K562 (cell line): ENCODE results near the gene TRPM8. TPM values are rescaled to one million over a fixed set of nuclear protein-coding genes. Genes with fewer than 3 reads are reported as not detected.

Experiments
- ATAC-seq: fragments of 200-7000 bp; cut with Tn5 transposase; 3 replicates; pipeline ENCODE4 v1.9.1; 2020; ENCODE audit warnings: moderate library complexity
- BruUV-seq: library from RNA; stranded (reverse); fragments of 400-500 nt; replicated peaks from 2 replicates; lab custom pipeline; 2021; lab: Mats Ljungman, UMichigan
- CTCF ChIA-PET: fragments of 300-600 bp; formaldehyde crosslinking; extraction: SDS; loops from one replicate; lab custom pipeline; 2021; ENCODE audit warnings: low intra/inter-chr PET ratio; lab: Yijun Ruan, JAX
- POLR2A ChIA-PET: fragments of 300-600, 350-650 bp; sonication (Branson Sonifier 250); formaldehyde crosslinking; extraction: SDS; loops from one replicate; lab custom pipeline; 2021; ENCODE audit warnings: antibody characterized with exemption, inconsistent platforms; lab: Yijun Ruan, JAX
- DNase-seq, 4 experiments: peaks; one replicate each; pipeline versions ENCODE4 v3.0.0 to v3.0.0-alpha.2; 2011 to 2018; ENCODE audit warnings: low spot score in 3 of 4, mixed read lengths in 3 of 4; ENCODE audit errors: extremely low read depth in 1 of 4
- FAIRE-seq: peaks from 2 replicates; lab custom pipeline; 2011; peaks lifted over from hg19 to GRCh38; lab: Jason Lieb, UNC
- H2AFZ ChIP-seq: 2 replicates; pipeline ENCODE4 v1.6.0; 2011; ENCODE audit warnings: low read depth, low read length, control low read depth, inconsistent platforms
- H3K27ac ChIP-seq: fragments of 200-600 bp; 3 replicates; pipeline ENCODE4 v1.8.0; 2011; ENCODE audit warnings: low read depth, mild to moderate bottlenecking, control low read depth, inconsistent platforms, low read length, moderate library complexity, mixed read lengths; ENCODE audit errors: extremely low read depth
- H3K27me3 ChIP-seq, 2 experiments: fragments of 300-600 bp in 1 of 2; 2 replicates in 1 of 2; 3 replicates in 1 of 2; pipeline versions ENCODE4 v1.6.0 to v1.8.0; 2011; ENCODE audit warnings: inconsistent platforms in 2 of 2, low read length in 2 of 2, mild to moderate bottlenecking in 1 of 2, mixed read lengths in 1 of 2, moderate library complexity in 1 of 2; ENCODE audit not compliant: control insufficient read depth in 2 of 2, insufficient read depth in 2 of 2
- H3K36me3 ChIP-seq: fragments of 300-600 bp; 3 replicates; pipeline ENCODE4 v1.8.0; 2011; ENCODE audit warnings: mild to moderate bottlenecking, low read length, inconsistent platforms; ENCODE audit not compliant: control insufficient read depth, insufficient read depth
- H3K4me1 ChIP-seq, 2 experiments: fragments of 200-600 bp in 1 of 2; replicated peaks in 1 of 2; 2 replicates in 1 of 2; 3 replicates in 1 of 2; pipeline versions ENCODE4 v1.5.1 to v1.8.0; 2011; ENCODE audit warnings: inconsistent platforms in 2 of 2, low read length in 2 of 2, mild to moderate bottlenecking in 1 of 2, mixed read lengths in 1 of 2, moderate library complexity in 1 of 2; ENCODE audit not compliant: control insufficient read depth in 2 of 2, insufficient read depth in 2 of 2
- H3K4me2 ChIP-seq: 2 replicates; pipeline ENCODE4 v1.6.1; 2011; ENCODE audit warnings: low read length, control low read depth, inconsistent platforms, mixed read lengths; ENCODE audit not compliant: insufficient read depth
- H3K4me3 ChIP-seq: fragments of 200-600 bp; sonication (generic), shearing (Covaris generic); 2 replicates; pipeline ENCODE4 v1.5.1; 2016; ENCODE audit warnings: control low read depth, inconsistent platforms
- H3K79me2 ChIP-seq: fragments of 200-600 bp; 3 replicates; pipeline ENCODE4 v1.8.0; 2011; ENCODE audit warnings: low read length, inconsistent platforms; ENCODE audit not compliant: control insufficient read depth, insufficient read depth
- H3K9ac ChIP-seq, 2 experiments: 2 replicates each; pipeline versions ENCODE4 v1.6.0 to v1.6.1; 2011; ENCODE audit warnings: low read depth in 2 of 2, low read length in 2 of 2, control low read depth in 1 of 2, inconsistent platforms in 1 of 2, mild to moderate bottlenecking in 1 of 2, mixed read lengths in 1 of 2; ENCODE audit not compliant: insufficient read depth in 1 of 2
- H3K9me1 ChIP-seq: one replicate; pipeline ENCODE4 v1.6.0; 2011; ENCODE audit warnings: inconsistent platforms, mild to moderate bottlenecking, low read length, moderate library complexity; ENCODE audit not compliant: control insufficient read depth, insufficient read depth
- H3K9me3 ChIP-seq: replicated peaks from 2 replicates; pipeline ENCODE4 v1.5.1; 2011; ENCODE audit warnings: low read depth, low read length, inconsistent platforms; ENCODE audit not compliant: control insufficient read depth, insufficient read depth
- H4K20me1 ChIP-seq: replicated peaks from 2 replicates; pipeline ENCODE4 v1.6.1; 2011; ENCODE audit warnings: low read length, inconsistent platforms, mixed read lengths; ENCODE audit not compliant: control insufficient read depth, insufficient read depth
- DDX20 ChIP-seq: fragments of 450-650 bp; IDR thresholded peaks from 2 replicates; pipeline ENCODE4 v1.6.1; 2016; ENCODE audit warnings: missing genetic modification characterization, low read depth, mild to moderate bottlenecking, missing compliant biosample characterization, moderate library complexity
- ELF1 ChIP-seq: fragments of 200-800 bp; sonication (Bioruptor generic); IDR thresholded peaks from 2 replicates; pipeline ENCODE4 v1.6.1; 2016; ENCODE audit warnings: missing genetic modification characterization, missing compliant biosample characterization
- KLF16 ChIP-seq: IDR thresholded peaks from 2 replicates; pipeline ENCODE4 v1.6.1; 2016; ENCODE audit warnings: antibody characterized with exemption
- L3MBTL2 ChIP-seq: fragments of 450-650 bp; IDR thresholded peaks from 2 replicates; pipeline ENCODE4 v1.6.1; 2016; ENCODE audit warnings: mild to moderate bottlenecking, moderate library complexity
- TEAD4 ChIP-seq, 2 experiments: sonication (generic) in 1 of 2; formaldehyde crosslinking in 1 of 2; IDR thresholded peaks; 2 replicates each; pipeline versions ENCODE4 v1.6.1 to v1.8.0; 2012 to 2022; ENCODE audit warnings: borderline replicate concordance in 1 of 2, inconsistent platforms in 1 of 2, low read length in 1 of 2, mild to moderate bottlenecking in 1 of 2, missing genetic modification reagents in 1 of 2
- WGBS: fragments of 100-300 bp; shearing (Covaris generic); methylation state at CpG from one replicate; pipeline ENCODE4 v1.1.6; 2016; ENCODE audit warnings: low coverage, mixed read lengths; ENCODE audit not compliant: insufficient coverage; ENCODE audit errors: missing lambda C conversion rate; 5-methylcytosine and 5-hydroxymethylcytosine counted together
- in situ Hi-C: fragments of 300-500 bp; cut with MboI; formaldehyde crosslinking; loops from 4 replicates; pipeline ENCODE4 v1.15.0; 2018; ENCODE audit warnings: inconsistent platforms, mixed read lengths
- intact Hi-C: fragments of 100-400 bp; cut with micrococcal nuclease; formaldehyde crosslinking; loops from 2 replicates; pipeline ENCODE4 v1.14.2; 2022
- polyA plus RNA-seq, 8 experiments: library from polyadenylated mRNA; depleted of rRNA in 4 of 8; stranded (reverse) in 5 of 8; unstranded in 3 of 8; fragments of >200 nt; fragmentation: Nextera tagmentation in 2 of 8; fragmentation: Illumina TruSeq in 1 of 8; extraction: Ambion mirVana in 2 of 8; extraction: Trizol in 1 of 8; gene quantifications; 2 replicates each; pipeline versions ENCODE4 v1.2.1 to v1.2.3, GENCODE V29; 2011 to 2014; ENCODE audit warnings: inconsistent platforms in 1 of 8, missing spikeins in 1 of 8
- total RNA-seq, 7 experiments: library from RNA; depleted of rRNA in 6 of 7; stranded (reverse); fragments of >200 nt in 6 of 7; fragmentation: Illumina TruSeq in 2 of 7; extraction: Trizol in 2 of 7; gene quantifications; 2 replicates each; pipeline versions ENCODE4 v1.2.1 to v1.2.3, GENCODE V29; 2011 to 2021; ENCODE audit warnings: low replicate concordance in 1 of 7
- TF ChIP-seq, protein P1 (sequence below): sonication (generic); formaldehyde crosslinking; IDR thresholded peaks from 2 replicates; pipeline ENCODE4 v1.5.0; 2020; ENCODE audit warnings: missing genetic modification reagents

TRPM8 gene
- total and polyA plus RNA-seq, 9 of the 15 experiments (the other 6 are each of a cell fraction or from before 2014, with no cell fraction given) = not detected

DNA sequence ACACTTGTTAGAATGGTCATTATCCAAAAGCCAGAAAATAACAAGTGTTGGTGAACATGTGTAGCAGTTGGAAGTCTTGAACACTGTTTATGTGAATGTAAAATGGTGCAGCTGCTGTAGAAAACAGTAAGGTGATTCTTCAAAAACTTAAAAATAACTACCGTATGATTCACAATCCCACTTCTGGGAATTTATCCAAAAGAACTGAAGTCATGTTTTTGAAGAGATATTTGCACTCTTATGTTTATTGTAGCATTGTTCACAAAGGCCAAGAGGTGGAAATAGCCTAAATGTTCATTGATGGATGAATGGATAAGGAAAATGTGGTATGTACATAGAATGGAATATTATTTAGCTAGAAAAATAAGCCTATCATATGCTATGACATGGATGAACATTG, 127.0 kb downstream of the TRPM8 start:
- DNase-seq = no peak
- Histone ChIP-seq H3K9me1 (no peaks in the 10 kb centered on the region), H3K79me2 (no peaks in the 10 kb centered on the region), H3K4me3 (no peak overlapping the region), H3K27me3 (no peaks in the 10 kb centered on the region), H3K9ac (no peak overlapping the region), H3K9me3 (no peaks in the 10 kb centered on the region), H3K4me1 (no peaks in the 10 kb centered on the region), H4K20me1 (no peaks in the 10 kb centered on the region), H2AFZ (no peak overlapping the region), H3K4me2 (no peak overlapping the region), H3K36me3 (no peaks in the 10 kb centered on the region), H3K27ac (no peak overlapping the region)
- no peak for TF ChIP-seq ELF1 (tag)
- no peak for TF ChIP-seq TEAD4 (IDR thresholded peaks at IDR 0.05; ENCODE audit: low read length)
- TF ChIP-seq TEAD4 (CRISPR knock-in tag; IDR thresholded peaks at IDR 0.05; ENCODE audit: borderline replicate concordance) = no peak
- TF ChIP-seq KLF16 = no peak
- no peak for TF ChIP-seq DDX20 (tag)
- no peak for TF ChIP-seq L3MBTL2
- TF ChIP-seq, protein P1, sequence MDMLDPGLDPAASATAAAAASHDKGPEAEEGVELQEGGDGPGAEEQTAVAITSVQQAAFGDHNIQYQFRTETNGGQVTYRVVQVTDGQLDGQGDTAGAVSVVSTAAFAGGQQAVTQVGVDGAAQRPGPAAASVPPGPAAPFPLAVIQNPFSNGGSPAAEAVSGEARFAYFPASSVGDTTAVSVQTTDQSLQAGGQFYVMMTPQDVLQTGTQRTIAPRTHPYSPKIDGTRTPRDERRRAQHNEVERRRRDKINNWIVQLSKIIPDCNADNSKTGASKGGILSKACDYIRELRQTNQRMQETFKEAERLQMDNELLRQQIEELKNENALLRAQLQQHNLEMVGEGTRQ (CRISPR knock-in tag) = no peak
- intact Hi-C loops = no loop called here
- no TSS peak for BruUV-seq
- FAIRE-seq = no peak
- ATAC-seq = no peak
- CTCF ChIA-PET = no interaction called here
- POLR2A ChIA-PET = interaction anchor here (0.5 kb wide), 1 partner anchor 19 kb away, joined by 3 read pairs; no protein-coding TSS in a partner anchor
- 0% methylated on average over 1 of the region's 1 CpG for WGBS
- in situ Hi-C loops = no loop called here
